NCI-H446 (cell line): Measurements from ENCODE around the gene ELAVL3.
"Not testable (repeated sequence)": the region's sequence is repeated elsewhere in the genome, so short reads cannot be mapped to it uniquely, and the experiment has no call there.

Experiments
- DNase-seq, 2 experiments: peaks; one replicate each; lab custom pipeline; 2025; lab: John Stamatoyannopoulos, UW

The ELAVL3 gene

DNA sequence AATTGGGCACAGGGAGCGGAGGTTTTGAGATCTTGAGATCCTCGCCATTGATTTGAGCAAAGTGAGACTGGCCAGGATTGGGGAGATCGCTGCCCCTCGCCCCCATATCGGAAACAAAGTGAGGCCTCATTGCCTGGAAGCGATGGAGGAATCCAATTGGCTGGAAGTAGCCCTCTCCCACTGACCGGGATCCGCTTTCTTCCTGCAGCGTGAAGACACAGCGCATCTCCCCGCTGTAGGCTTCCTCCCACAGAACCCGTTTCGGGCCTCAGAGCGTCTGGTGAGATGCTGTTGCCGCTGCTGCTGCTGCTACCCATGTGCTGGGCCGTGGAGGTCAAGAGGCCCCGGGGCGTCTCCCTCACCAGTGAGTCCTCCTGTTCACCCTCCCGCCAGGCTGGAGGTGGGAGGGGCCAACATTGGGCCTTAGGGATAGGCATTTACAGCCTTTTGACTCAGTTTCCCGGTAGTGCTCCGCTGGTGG is 45.0 kb downstream of the ELAVL3 start:
- no peak for DNase-seq

DNA sequence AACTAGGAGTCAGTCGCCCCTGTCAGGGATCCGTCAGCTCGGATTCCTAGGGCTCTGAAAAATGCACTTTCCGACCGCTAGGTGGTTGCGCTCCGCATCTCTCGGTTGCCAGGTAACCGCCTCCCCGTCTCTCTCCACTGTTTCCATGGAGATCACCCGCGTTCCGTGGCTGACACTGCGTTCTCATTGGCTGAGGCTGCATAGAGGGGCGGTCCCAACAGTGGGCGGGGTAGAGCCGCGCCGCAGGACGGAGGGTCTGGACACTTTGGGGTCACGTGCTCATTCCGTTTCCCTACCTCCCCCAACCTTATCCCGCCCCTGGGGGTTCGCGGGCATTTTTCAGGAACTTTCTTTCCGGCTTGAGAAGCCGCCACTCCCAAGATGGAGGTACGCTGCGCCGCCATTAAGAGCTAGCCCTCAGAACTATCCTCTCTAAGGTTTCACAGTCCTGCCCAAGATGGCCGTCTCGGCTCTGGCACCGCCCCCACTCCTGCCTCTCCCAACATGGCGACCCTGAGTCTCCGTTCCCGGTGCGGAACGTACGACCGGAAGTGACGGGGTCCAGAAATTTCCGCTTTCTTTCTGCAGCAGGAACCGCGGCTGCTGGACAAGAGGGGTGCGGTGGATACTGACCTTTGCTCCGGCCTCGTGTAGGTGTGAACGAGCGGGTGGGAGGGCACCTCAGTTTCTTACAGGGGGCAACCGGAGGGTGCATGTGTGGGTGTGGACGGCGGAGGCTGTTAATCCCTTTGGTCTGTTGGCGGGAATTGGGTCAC is 45.6 kb downstream of the ELAVL3 start, which contains the start of the genes ODAD3 and PRKCSH:
TSS of gene ODAD3 (minus strand) at position 65 of the 776 bp plus-strand sequence. CDS start 105 bp downstream, outside the sequence.
TSS of gene PRKCSH (plus strand) at position 579 of the 776 bp plus-strand sequence. CDS start 483 bp downstream, outside the sequence.
- DNase-seq: peak; percentile 99 to 100

DNA sequence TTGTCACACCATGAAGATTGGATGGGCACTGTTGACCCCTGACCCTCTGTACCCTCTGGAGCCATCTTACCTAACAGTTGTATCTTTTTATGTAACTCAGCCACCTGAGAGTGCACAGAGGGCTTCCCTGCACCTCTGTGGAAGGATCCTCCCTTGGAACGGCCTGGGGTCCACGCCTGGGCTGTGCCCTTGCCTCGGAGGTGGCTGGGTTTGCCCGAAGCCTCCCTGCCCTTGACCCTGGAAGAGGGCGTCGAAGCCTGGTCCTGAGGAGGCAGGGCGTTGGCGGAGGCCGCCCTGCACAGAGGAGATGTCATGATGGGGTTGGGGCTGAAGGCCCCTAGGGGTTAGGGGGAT is 46.2 kb downstream of the ELAVL3 start:
- no peak for DNase-seq

DNA sequence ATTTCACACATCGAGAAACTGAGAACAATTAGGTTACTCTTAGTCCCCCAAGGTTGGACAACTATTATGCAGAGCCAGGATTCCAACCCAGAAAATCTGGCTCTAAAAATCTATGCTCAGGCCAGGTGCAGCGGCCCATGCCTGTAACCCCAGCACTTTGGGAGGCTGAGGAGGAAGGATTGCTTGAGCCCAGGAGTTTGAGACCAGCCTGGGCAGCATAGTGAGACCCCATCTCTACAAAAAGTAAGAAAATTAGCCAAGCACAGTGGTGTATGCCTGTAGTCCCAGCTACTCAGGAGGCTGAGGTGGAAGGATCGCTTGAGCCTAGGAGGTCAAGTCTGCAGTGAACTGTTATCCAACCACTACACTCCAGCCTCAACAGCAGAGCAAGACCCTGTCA is 47.3 kb downstream of the ELAVL3 start:
- DNase-seq: not testable (repeated sequence)

DNA sequence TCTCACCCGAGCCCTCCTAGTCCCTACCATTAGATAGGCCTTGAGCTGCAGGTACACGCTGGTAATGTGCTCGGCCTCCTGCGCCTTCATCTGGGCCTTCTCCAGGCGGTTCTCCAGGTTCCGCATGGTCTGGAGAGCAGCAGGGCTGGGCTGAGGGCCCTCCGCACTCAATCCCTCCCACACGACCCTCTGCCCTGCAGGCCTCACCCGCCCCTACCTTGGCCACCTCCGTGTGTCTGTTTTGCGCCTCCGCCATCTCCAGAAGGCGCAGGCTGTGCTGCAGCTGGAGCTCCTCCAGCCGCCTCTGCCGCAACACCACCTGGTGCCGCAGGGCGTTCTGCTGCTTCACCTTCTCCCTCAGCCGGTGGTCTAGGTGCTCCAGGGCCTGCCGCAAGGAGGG is 54.2 kb downstream of the ELAVL3 start:
- no peak for DNase-seq

DNA sequence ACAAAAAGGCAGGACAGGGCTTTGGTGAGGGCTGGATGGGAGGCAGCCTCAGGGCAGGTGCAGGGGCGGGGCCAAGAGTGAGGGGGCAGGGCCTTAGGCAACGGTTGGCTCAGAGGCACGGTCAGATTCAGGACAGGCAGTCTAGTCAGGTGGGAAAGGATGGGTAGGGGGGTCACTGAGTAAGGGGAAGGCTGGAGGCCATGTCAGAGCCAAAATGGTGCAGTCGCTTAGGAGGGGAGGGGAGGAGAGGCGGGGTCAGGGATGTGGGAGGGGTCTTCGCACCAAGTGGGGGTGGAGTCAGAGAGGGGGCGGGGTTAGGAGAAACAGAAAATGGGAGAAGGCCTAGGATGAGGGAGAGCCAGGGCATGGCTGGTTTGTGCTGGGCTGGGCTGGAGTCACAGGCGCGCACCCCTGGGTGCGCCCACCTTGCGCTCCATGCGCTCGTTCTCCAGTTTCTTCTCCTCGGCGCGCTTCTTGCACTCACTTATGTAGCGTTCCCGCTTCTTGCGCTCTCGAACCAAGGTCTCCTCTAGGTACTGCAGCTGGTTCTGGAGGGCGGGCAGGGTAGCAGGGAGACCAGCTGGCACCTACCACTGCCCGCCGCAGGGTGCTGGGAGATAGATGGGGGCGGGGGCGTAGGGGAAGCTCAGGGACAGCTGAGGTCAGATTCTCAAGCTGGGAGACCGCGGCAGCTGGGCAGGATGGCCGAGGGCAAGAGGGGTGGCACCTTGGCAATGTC is 55.0 kb downstream of the ELAVL3 start:
- no peak for DNase-seq

DNA sequence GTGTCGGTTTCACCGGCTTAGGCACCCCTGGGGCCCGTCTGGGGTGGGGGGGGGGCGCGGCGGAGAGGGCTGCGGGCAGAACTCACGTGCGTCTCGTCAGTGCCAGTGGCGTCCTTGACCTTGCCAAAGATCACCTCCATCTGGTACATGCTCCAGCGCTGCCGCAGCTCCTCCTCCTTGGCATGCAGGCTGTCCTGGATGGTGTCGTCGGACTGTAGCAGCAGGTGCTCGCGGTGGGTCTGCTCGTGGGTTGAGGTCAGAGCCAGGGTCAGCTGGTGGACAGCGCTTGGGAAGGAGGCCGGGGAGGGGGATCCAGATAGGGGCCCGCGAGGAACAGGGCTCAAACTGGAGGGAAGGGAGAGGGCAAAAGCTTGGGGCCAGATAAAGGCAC is 57.1 kb downstream of the ELAVL3 start:
- DNase-seq: peak in 1 of 2 experiments; percentile 15

DNA sequence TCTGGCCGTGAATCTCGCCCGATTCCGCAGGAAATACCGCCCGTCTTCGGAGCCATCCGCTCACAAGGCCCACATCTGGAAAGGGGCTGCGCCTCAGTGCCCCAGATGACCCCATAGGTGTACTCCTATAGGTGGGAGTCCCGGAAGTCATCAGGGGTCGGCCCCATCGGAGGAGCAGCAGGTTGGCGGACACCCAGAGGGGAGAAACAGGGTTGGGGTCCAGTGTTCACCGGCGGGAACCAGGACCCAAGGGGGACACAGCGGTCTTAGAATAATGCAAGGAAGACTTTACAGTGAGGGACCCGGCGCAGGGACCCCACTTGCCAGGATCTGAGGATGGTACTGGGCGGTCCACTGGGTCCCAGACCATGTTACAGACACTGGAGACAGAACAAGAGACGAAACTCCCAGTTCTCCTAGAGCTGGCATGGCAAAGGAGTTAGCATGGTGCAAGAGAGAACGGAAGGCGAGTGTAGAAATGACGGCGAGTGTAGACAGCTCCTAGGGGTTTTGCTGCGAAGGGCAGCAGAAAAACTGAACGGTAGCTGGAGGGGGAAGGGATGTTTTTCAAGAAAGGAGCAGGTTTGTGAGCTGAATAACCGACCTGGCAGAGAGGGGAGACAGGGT is 57.6 kb downstream of the ELAVL3 start:
- DNase-seq: no peak

DNA sequence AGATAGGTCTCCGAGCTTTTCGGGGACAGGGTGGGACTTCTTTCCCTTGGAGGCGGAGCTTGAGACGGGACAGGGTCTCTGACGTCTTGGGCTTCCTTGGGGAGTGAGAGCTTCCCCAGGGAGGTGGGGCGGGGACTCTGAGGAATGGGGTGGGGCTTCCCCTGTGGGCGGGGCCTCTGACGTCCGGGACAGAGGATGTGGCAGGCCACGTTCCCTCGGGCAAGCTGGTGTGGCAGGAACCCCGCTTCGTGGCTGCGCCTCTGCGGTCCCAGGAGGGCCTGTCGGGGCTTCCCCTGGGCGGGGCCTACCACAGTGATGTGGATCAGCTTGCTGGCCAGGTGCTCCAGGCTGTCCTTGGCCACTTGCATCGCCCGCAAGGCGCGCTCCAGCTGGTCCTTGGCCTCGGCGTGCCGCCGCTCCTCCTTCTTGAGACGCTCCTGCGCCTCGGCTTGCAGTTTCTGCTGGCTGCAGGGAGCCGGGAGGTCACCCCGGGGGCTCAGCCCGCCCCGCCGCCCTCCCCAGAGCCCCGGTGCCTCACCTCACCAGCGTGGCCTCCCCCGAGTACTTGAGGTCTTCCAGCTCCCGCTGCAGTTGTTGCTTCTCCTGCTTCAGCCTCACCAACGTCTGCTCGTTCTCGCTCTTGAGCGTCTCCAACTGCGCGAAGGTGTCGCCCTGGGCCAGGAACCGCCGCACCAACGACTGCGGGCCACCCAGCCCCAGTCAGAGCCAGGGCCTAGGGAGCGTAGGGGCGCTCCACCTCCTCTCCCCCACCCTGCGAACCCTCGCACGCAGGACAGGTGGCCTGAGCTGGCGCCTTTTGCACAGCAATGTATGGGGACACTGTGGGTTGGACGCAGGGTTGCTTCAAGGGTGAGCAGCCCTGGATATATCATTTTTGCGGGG is 58.4 kb downstream of the ELAVL3 start:
- no peak for DNase-seq

DNA sequence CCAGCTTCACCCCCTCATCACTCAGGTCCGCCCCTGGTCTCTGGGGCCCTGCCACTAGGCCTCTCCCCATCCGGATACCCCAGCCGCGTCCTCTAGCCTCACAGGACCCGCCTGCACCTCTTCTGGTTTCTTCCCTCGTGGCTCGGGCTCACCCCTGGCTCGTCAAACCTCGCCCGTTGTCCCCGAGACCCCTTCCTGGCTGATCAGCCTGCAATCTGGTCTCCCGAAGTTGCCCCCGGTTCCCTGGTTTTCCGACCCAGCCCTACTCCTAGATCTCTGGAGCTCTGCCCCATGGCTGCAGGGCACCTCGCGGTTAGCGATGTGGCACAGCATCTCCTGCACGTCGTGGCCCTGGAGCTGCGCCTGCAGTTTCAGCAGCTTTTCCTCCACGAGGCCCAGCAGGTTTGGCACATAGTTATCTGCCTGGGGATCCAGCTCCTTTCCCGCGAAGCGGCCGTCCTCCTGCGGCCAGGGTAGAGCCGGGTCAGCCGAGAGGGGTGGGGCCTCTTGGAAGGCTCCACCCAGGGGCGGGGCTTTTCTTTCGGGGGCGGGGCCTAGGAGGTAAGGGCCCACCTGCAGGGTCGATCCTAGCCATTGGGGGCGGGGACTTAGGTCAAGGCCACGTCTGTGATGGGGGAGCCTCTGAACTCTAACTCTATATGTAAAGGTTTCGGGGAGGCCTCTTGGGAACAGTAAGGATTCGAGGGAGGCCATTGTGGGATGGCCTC is 59.3 kb downstream of the ELAVL3 start:
- no peak for DNase-seq

DNA sequence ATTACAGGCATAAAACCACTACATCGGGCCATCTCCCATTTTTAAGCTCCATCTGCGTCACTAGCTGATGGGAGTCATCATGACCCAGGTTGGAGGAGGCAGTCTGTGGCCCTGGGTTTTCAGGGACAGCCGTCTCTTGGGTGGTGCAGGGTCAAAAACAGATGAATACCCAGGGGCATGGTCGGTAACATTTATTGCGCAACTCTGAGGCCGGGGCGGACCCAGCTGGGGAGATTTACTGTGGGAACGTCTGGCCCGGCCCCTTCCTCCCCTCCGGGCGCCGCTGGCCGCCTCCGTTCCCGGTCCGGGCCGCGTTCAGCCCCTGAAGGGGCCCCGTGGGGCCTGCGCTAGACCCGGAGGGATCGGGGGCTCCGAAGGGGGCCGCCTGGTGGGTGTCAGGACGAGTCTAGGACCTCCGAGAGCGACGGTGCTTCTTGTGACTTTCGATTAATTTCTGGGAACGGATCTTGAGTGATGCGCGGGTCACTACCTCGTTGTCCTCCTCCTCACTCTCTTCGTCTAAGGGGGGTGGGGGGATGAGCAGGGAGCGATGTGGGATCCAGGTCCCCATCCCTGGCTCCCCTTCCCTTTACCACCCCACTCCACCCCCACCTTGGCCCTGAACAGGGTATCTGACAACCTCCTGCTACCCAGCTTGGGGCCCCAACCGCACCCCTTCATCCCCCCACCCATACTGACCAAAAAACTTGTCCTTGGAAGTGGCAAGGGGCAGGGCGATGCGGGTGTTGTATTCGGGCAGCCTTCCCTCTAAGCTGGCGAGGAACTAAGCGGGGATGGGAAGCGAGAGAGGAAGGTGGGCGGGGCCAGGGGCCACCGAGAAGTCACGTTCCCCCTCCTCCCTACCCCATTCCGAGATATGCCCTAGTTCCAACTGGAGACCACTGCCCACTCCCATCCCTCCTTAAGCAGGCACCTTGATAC is 60.1 kb downstream of the ELAVL3 start:
- DNase-seq: no peak

DNA sequence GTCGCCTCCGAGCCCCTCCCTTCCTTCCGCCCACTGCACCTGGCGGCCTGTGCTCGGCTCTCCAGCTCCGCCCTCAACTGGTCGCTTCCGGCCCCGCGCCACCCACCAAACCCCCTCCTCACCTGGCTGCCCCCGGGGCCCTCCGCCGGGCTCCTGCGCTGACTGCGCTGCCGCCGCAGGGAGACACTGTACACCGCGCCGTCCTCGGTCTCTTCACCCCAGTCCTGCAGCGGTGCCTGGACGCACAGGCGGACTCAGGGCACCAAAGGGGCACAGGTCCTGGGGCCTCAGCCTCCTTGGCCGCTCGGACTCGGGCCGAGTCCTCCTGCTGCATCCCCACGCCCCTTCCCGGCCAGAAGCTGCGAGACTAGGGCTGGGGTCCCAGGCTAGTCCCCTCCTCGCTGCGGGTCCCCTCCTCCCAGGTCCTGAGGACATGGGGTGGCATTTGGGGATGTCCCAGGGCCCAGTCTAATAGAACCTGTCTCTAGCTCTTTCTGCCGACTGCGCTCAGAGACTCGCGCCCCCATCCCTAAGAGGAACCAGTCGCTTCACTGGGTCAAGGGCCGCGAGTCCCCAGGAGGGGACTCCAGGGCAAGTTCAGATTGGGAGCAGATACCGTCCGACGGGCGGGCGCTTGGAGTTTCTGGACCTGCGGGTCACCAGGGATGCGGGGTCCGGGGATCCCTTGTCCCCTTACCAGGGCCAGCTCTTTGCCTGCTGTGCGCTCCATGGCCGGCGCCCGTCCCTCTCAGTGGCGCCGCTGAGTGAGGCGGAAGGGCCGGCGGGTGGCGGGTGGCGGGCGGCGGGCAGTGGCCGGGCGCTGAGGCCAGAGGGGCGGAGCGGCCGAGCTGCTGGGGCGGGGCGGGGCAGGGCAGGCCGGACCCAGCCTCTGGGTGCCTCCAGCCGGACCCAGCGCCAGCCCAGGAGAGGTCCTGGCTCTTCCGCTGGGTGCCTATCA is 62.0 kb downstream of the ELAVL3 start, which contains the start of gene RGL3:
TSS of gene RGL3 (minus strand) at position 766 of the 958 bp plus-strand sequence. CDS start at position 730, 36 bp downstream.
- DNase-seq: no peak

DNA sequence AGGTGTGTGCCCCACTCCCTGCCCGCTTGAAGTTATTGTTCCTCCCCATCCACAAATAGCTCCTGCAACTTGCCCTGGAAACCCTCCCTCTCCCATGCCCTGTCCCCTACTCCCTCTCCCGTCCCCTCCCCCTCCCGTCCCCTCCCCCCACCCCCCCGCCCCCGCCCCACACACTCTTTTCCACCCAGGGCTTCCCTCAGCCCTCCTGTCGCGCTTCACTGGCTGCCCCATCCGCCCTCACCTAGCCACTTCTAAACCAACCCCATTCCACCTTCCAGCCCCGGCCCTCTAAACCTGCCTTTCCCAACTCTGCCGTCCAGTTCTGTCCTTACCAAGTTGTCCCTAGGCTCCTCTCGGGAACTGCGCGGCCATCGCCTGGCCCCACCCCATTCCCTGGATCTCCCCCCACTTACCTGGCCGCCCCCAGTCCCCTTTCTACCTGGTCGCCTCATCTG is 62.7 kb downstream of the ELAVL3 start:
- no peak for DNase-seq

DNA sequence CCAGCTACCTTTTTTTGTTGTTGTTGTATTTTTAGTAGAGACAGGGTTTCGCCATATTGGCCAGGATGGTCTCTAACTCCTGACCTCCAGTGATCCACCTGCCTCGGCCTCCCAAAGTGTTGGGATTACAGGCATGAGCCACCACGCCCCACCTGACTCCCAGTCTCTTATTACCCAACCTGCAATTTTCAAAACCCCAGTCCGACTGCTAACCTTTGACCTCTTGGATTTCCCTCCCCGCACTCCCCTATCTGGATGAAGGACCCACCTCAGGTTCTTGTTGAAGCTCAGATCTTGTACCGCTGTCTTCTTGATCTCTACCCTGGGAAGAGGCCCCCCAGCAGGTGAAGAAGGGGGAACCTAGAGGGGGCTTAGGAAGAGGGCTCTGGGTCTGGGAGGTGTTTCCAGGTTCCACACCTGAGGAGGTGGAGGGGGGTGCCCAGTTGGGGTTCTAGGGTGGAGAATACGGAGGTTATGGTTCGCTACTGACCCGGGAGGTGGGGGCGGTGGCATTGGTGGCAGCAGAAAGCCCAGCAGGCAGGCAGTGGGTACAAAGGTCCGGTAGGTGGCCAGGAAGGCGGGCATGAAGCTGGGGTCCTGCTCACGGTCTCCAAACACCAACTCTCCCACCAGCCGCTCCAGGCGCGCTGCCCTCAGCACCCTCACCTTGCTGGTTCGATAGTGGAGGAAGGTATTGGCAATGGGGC is 64.3 kb downstream of the ELAVL3 start:
- DNase-seq: no peak

DNA sequence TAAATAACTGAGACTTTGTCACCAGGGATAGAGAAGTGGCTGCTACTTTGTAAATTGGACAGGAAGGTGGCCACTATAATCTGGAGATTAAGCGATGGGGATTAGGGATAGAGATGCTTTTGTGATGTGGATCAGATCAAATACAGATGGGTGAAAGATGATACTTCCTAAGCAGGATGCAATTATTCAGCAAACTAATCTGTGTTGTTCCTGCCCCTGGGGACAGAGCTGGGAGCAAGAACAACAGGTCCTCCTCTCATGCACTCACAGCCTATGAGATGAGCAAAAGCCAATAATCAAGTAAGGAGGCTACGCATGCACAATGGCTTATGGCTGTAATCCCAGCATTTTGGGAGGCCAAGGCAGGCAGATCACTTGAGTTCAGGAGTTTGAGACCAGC is 66.3 kb downstream of the ELAVL3 start:
- DNase-seq: no peak

DNA sequence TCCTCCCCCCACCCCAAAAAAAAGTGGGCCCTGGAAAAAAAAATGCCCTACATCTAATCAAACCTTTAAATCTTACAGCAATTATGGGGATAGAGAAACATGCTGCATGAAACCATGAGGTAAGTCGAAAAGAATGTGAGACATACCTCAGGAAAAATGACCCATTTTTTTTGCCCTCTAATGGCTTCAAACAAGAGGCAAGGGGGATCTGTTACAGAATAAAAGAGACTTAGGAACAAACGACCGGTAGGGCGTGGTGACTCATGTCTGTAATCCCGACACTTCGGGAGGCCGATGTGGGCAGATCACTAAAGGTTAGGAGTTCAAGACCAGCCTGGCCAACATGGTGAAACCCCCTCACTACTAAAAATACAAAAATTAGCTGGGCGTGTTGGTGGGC is 70.2 kb downstream of the ELAVL3 start:
- DNase-seq: no peak

DNA sequence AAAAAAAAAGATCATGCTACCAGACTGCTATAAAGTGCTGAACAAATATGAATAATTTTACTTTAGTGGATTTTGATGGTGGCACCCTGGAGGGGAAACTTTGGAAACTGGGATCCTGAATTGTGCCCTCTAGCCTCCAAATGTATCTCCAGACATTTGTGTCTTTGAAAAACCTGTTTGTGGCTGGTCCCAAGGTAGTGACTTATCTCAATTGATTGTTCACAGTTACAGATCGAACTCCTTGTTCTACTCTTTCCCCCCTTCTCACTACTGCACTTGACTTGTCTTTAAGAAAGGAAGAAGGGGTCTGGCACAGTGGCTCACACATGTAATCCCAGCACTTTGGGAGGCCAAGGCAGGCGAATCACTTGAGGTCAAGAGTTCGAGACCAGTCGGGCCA is 72.3 kb downstream of the ELAVL3 start:
- DNase-seq: no peak
